ENCODE measurements around the gene APBB1.

- TF ChIP-seq EP300 (IDR thresholded peaks at IDR 0.05; ENCODE audit: borderline replicate concordance) (no peak), CEBPB (IDR thresholded peaks at IDR 0.05) (no peak), EGR1 (IDR thresholded peaks at IDR 0.05) (no peak), RAD21 (IDR thresholded peaks at IDR 0.05; ENCODE audit: low read depth) (no peak), ZBTB7A (IDR thresholded peaks at IDR 0.05; ENCODE audit: low read depth) (no peak), FOXM1 (IDR thresholded peaks at IDR 0.05; ENCODE audit: borderline replicate concordance, low read depth) (no peak), TAF1 (IDR thresholded peaks at IDR 0.05; ENCODE audit: low read depth) (no peak)
- TF ChIP-seq, protein P1, sequence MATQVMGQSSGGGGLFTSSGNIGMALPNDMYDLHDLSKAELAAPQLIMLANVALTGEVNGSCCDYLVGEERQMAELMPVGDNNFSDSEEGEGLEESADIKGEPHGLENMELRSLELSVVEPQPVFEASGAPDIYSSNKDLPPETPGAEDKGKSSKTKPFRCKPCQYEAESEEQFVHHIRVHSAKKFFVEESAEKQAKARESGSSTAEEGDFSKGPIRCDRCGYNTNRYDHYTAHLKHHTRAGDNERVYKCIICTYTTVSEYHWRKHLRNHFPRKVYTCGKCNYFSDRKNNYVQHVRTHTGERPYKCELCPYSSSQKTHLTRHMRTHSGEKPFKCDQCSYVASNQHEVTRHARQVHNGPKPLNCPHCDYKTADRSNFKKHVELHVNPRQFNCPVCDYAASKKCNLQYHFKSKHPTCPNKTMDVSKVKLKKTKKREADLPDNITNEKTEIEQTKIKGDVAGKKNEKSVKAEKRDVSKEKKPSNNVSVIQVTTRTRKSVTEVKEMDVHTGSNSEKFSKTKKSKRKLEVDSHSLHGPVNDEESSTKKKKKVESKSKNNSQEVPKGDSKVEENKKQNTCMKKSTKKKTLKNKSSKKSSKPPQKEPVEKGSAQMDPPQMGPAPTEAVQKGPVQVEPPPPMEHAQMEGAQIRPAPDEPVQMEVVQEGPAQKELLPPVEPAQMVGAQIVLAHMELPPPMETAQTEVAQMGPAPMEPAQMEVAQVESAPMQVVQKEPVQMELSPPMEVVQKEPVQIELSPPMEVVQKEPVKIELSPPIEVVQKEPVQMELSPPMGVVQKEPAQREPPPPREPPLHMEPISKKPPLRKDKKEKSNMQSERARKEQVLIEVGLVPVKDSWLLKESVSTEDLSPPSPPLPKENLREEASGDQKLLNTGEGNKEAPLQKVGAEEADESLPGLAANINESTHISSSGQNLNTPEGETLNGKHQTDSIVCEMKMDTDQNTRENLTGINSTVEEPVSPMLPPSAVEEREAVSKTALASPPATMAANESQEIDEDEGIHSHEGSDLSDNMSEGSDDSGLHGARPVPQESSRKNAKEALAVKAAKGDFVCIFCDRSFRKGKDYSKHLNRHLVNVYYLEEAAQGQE (IDR thresholded peaks at IDR 0.05; ENCODE audit: low read depth), result no peak
- TF ChIP-seq, protein P2, sequence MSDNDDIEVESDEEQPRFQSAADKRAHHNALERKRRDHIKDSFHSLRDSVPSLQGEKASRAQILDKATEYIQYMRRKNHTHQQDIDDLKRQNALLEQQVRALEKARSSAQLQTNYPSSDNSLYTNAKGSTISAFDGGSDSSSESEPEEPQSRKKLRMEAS (IDR thresholded peaks at IDR 0.05), result no peak
Observed at GRCh38 chr11:6410695-6411430, 8.0 kb downstream of the APBB1 start.
